Glutamatergic neuron (in vitro differentiated cells): ENCODE data around the gene PDE1C. TPM values are rescaled to one million over a fixed set of nuclear protein-coding genes. Genes with fewer than 3 reads are reported as not detected.

Source experiments
- DNase-seq: peaks from one replicate; pipeline ENCODE4 v3.0.0; 2022
- H3K27ac Mint-ChIP-seq: one replicate; pipeline ENCODE4 v1.8.0; 2020; ENCODE audit warnings: mild to moderate bottlenecking, mixed read lengths, inconsistent platforms; ENCODE audit not compliant: unreplicated experiment
- H3K27me3 Mint-ChIP-seq: one replicate; pipeline ENCODE4 v1.8.0; 2020; ENCODE audit warnings: mild to moderate bottlenecking, moderate library complexity, mixed read lengths, inconsistent platforms; ENCODE audit not compliant: unreplicated experiment
- H3K36me3 Mint-ChIP-seq: one replicate; pipeline ENCODE4 v1.8.0; 2020; ENCODE audit warnings: mild to moderate bottlenecking, mixed read lengths, inconsistent platforms; ENCODE audit not compliant: unreplicated experiment
- H3K4me1 Mint-ChIP-seq: one replicate; pipeline ENCODE4 v1.8.0; 2020; ENCODE audit warnings: mild to moderate bottlenecking, low read depth, mixed read lengths, inconsistent platforms; ENCODE audit not compliant: unreplicated experiment
- H3K4me3 Mint-ChIP-seq: one replicate; pipeline ENCODE4 v1.8.0; 2020; ENCODE audit warnings: mild to moderate bottlenecking, mixed read lengths, inconsistent platforms; ENCODE audit not compliant: unreplicated experiment
- H3K9me3 Mint-ChIP-seq: one replicate; pipeline ENCODE4 v1.8.0; 2020; ENCODE audit warnings: mild to moderate bottlenecking, moderate library complexity, mixed read lengths, inconsistent platforms; ENCODE audit not compliant: unreplicated experiment
- CTCF ChIP-seq: fragments of 200-600 bp; sonication (generic); IDR thresholded peaks from one replicate; pipeline ENCODE4 v1.5.0; 2021; ENCODE audit not compliant: partially characterized antibody, unreplicated experiment
- total RNA-seq: library from RNA; stranded (reverse); fragmentation: NEBNext Ultra II Directional; extraction: Animal tissue kit (Norgen Biotek cat#: 25700); gene quantifications from one replicate; pipeline ENCODE4 v1.2.1, GENCODE V29; 2021; ENCODE audit not compliant: unreplicated experiment

The PDE1C gene
- total RNA-seq, 1 donor from 2014 or later = 3.3 TPM

GRCh38 chr7:31778296-31778695 is 291.9 kb downstream of the PDE1C start:
- peaks cover 3% of the 10 kb centered on the region for H3K27me3 Mint-ChIP-seq
- H3K9me3 Mint-ChIP-seq = no peaks in the 10 kb centered on the region
- DNase-seq = no peak
- no peaks in the 10 kb centered on the region for H3K4me1 Mint-ChIP-seq
- TF ChIP-seq CTCF = no peak
- no peaks in the 10 kb centered on the region for H3K36me3 Mint-ChIP-seq
- no peak overlapping the region for H3K4me3 Mint-ChIP-seq
- no peak overlapping the region for H3K27ac Mint-ChIP-seq

- no peak for DNase-seq
- Mint-ChIP-seq H3K9me3 (no peaks in the 10 kb centered on the region), H3K4me3 (no peak overlapping the region), H3K27ac (no peak overlapping the region), H3K4me1 (no peaks in the 10 kb centered on the region), H3K27me3 (peaks cover 3% of the 10 kb centered on the region), H3K36me3 (no peaks in the 10 kb centered on the region)
- no peak for TF ChIP-seq CTCF
Observed at GRCh38 chr7:31776616-31777015, 293.6 kb downstream of the PDE1C start.

GRCh38 chr7:31775556-31775955 is 294.7 kb downstream of the PDE1C start:
- H3K4me1 Mint-ChIP-seq = no peaks in the 10 kb centered on the region
- no peak for DNase-seq
- H3K27ac Mint-ChIP-seq = no peak overlapping the region
- peaks cover 3% of the 10 kb centered on the region for H3K27me3 Mint-ChIP-seq
- H3K4me3 Mint-ChIP-seq = no peak overlapping the region
- TF ChIP-seq CTCF = no peak
- H3K9me3 Mint-ChIP-seq = no peaks in the 10 kb centered on the region
- H3K36me3 Mint-ChIP-seq = peaks cover 4% of the 10 kb centered on the region

- no peak for DNase-seq
- Mint-ChIP-seq H3K36me3 (peaks cover 8% of the 10 kb centered on the region), H3K27me3 (peaks cover 7% of the 10 kb centered on the region), H3K9me3 (no peaks in the 10 kb centered on the region), H3K27ac (no peak overlapping the region), H3K4me1 (no peaks in the 10 kb centered on the region), H3K4me3 (no peak overlapping the region)
- no peak for TF ChIP-seq CTCF
Observed at GRCh38 chr7:31772211-31772610, 298.0 kb downstream of the PDE1C start.

GRCh38 chr7:31767686-31768358 is 302.4 kb downstream of the PDE1C start:
- Mint-ChIP-seq H3K9me3 (no peaks in the 10 kb centered on the region), H3K4me3 (no peak overlapping the region), H3K27ac (no peak overlapping the region), H3K36me3 (peaks cover 8% of the 10 kb centered on the region), H3K4me1 (no peaks in the 10 kb centered on the region), H3K27me3 (peaks cover 6% of the 10 kb centered on the region)
- DNase-seq = no peak
- TF ChIP-seq CTCF = no peak
